MM.1S (cell line): ENCODE data around the gene FILIP1.

Experiments
- DNase-seq: peaks from one replicate; pipeline ENCODE4 v3.0.0-alpha.2; 2015
- H2AFZ ChIP-seq: fragments of 300-600 bp; sonication (generic); 2 replicates; pipeline ENCODE4 v1.6.0; 2016; ENCODE audit warnings: antibody characterized with exemption, low read length
- H3F3A ChIP-seq: fragments of 300-600 bp; sonication (generic); 2 replicates; pipeline ENCODE4 v1.6.1; 2016; ENCODE audit warnings: mild to moderate bottlenecking, antibody characterized with exemption, low read length, moderate library complexity, mixed read lengths; ENCODE audit not compliant: insufficient read depth
- H3K27ac ChIP-seq: fragments of 300-600 bp; sonication (generic); 2 replicates; pipeline ENCODE4 v1.5.1; 2016; ENCODE audit warnings: mild to moderate bottlenecking, low read length
- H3K27me3 ChIP-seq: fragments of 300-600 bp; sonication (generic); replicated peaks from 2 replicates; pipeline ENCODE4 v1.6.0; 2016; ENCODE audit warnings: low read length; ENCODE audit not compliant: insufficient read depth
- H3K36me3 ChIP-seq: fragments of 300-600 bp; sonication (generic); replicated peaks from 2 replicates; pipeline ENCODE4 v1.6.1; 2016; ENCODE audit warnings: mild to moderate bottlenecking, low read length, mixed read lengths; ENCODE audit not compliant: insufficient read depth
- H3K4me1 ChIP-seq: fragments of 300-600 bp; sonication (generic); 2 replicates; pipeline ENCODE4 v1.6.1; 2016; ENCODE audit warnings: low read length, mixed read lengths
- H3K4me2 ChIP-seq: fragments of 300-600 bp; sonication (generic); 2 replicates; pipeline ENCODE4 v1.6.0; 2016; ENCODE audit warnings: low read depth, low read length
- H3K4me3 ChIP-seq: fragments of 300-600 bp; sonication (generic); 2 replicates; pipeline ENCODE4 v1.5.1; 2016; ENCODE audit warnings: low read length, mixed read lengths
- H3K79me2 ChIP-seq: fragments of 300-600 bp; sonication (generic); 2 replicates; pipeline ENCODE4 v1.6.1; 2016; ENCODE audit warnings: mixed run types, low read length, mixed read lengths
- H3K9ac ChIP-seq: fragments of 300-600 bp; sonication (generic); 2 replicates; pipeline ENCODE4 v1.6.1; 2016; ENCODE audit warnings: low read length, mixed read lengths
- H3K9me2 ChIP-seq: fragments of 300-600 bp; sonication (generic); replicated peaks from 2 replicates; pipeline ENCODE4 v1.6.1; 2016; ENCODE audit warnings: mild to moderate bottlenecking, low read length, mixed read lengths; ENCODE audit not compliant: insufficient read depth
- H3K9me3 ChIP-seq: fragments of 300-600 bp; sonication (generic); replicated peaks from 2 replicates; pipeline ENCODE4 v1.6.1; 2016; ENCODE audit warnings: mild to moderate bottlenecking, low read length, mixed read lengths; ENCODE audit not compliant: insufficient read depth
- H4K20me1 ChIP-seq: fragments of 300-600 bp; sonication (generic); 2 replicates; pipeline ENCODE4 v1.6.1; 2016; ENCODE audit warnings: mild to moderate bottlenecking, low read length, moderate library complexity, mixed read lengths; ENCODE audit not compliant: insufficient read depth
- CTCF ChIP-seq: fragments of 300-600 bp; sonication (generic); IDR thresholded peaks from 2 replicates; pipeline ENCODE4 v1.5.1; 2016; ENCODE audit warnings: antibody characterized with exemption, low read length, mixed read lengths
- EZH2 ChIP-seq: fragments of 300-600 bp; sonication (generic); optimal IDR thresholded peaks from 2 replicates; pipeline ENCODE3; 2017; ENCODE audit warnings: low read depth, mild to moderate bottlenecking, antibody characterized with exemption, low read length, mixed read lengths
- EZH2phosphoT487 ChIP-seq: fragments of 300-600 bp; sonication (generic); IDR thresholded peaks from 2 replicates; pipeline ENCODE4 v1.6.1; 2018; ENCODE audit warnings: antibody characterized with exemption, low read length

FILIP1 gene

GRCh38 chr6:75351570-75351969, 142.0 kb downstream of the FILIP1 start:
- no peak for DNase-seq
- H3K27ac ChIP-seq, result no peak overlapping the region
- no peak overlapping the region for H3K4me2 ChIP-seq
- no peaks in the 10 kb centered on the region for H4K20me1 ChIP-seq
- H3K9me3 ChIP-seq, result no peaks in the 10 kb centered on the region
- TF ChIP-seq EZH2, result no peak
- no peak for TF ChIP-seq EZH2phosphoT487
- TF ChIP-seq CTCF, result no peak
- H3F3A ChIP-seq, result no peaks in the 10 kb centered on the region
- no peaks in the 10 kb centered on the region for H3K79me2 ChIP-seq
- H2AFZ ChIP-seq, result no peak overlapping the region
- no peaks in the 10 kb centered on the region for H3K4me1 ChIP-seq
- H3K9me2 ChIP-seq, result no peaks in the 10 kb centered on the region
- no peak overlapping the region for H3K4me3 ChIP-seq
- no peaks in the 10 kb centered on the region for H3K27me3 ChIP-seq
- H3K9ac ChIP-seq, result no peak overlapping the region
- no peaks in the 10 kb centered on the region for H3K36me3 ChIP-seq

- H3K27ac ChIP-seq, result no peak overlapping the region
- H3K9me2 ChIP-seq, result no peaks in the 10 kb centered on the region
- H3K27me3 ChIP-seq, result no peaks in the 10 kb centered on the region
- H3K4me1 ChIP-seq, result no peaks in the 10 kb centered on the region
- no peak overlapping the region for H3K9ac ChIP-seq
- H3K79me2 ChIP-seq, result no peaks in the 10 kb centered on the region
- no peaks in the 10 kb centered on the region for H3F3A ChIP-seq
- no peaks in the 10 kb centered on the region for H3K9me3 ChIP-seq
- TF ChIP-seq EZH2phosphoT487, result no peak
- no peak for TF ChIP-seq EZH2
- TF ChIP-seq CTCF, result no peak
- H3K4me3 ChIP-seq, result no peak overlapping the region
- no peaks in the 10 kb centered on the region for H3K36me3 ChIP-seq
- H4K20me1 ChIP-seq, result no peaks in the 10 kb centered on the region
- H3K4me2 ChIP-seq, result no peak overlapping the region
- no peak for DNase-seq
- H2AFZ ChIP-seq, result no peak overlapping the region
These were observed 142.8 kb downstream of the FILIP1 start for GRCh38 chr6:75350808-75351207.

- no peaks in the 10 kb centered on the region for H3K4me1 ChIP-seq
- H4K20me1 ChIP-seq, result no peaks in the 10 kb centered on the region
- no peak overlapping the region for H2AFZ ChIP-seq
- TF ChIP-seq EZH2, result no peak
- TF ChIP-seq CTCF, result no peak
- TF ChIP-seq EZH2phosphoT487, result no peak
- no peaks in the 10 kb centered on the region for H3K9me3 ChIP-seq
- no peak for DNase-seq
- no peak overlapping the region for H3K27ac ChIP-seq
- no peaks in the 10 kb centered on the region for H3K79me2 ChIP-seq
- H3K36me3 ChIP-seq, result no peaks in the 10 kb centered on the region
- no peak overlapping the region for H3K9ac ChIP-seq
- no peak overlapping the region for H3K4me3 ChIP-seq
- no peaks in the 10 kb centered on the region for H3K27me3 ChIP-seq
- H3K4me2 ChIP-seq, result no peak overlapping the region
- H3F3A ChIP-seq, result no peaks in the 10 kb centered on the region
- H3K9me2 ChIP-seq, result no peaks in the 10 kb centered on the region
These were observed 143.4 kb downstream of the FILIP1 start for GRCh38 chr6:75350156-75350555.
